HG03064 (cell line): ENCODE results near the gene SPPL3.
"Not testable (repeated sequence)": the region's sequence is repeated elsewhere in the genome, so short reads cannot be mapped to it uniquely, and the experiment has no call there.

Experiments used
- ATAC-seq: cut with Tn5 transposase; IDR thresholded peaks from one replicate; pipeline ENCODE4 v1.9.1; 2021; ENCODE audit warnings: low read depth; ENCODE audit not compliant: unreplicated experiment

The SPPL3 gene

GRCh38 chr12:120845696-120846095 is 58.5 kb downstream of the SPPL3 start:
- no peak for ATAC-seq

GRCh38 chr12:120844768-120845449 is 59.2 kb downstream of the SPPL3 start:
- ATAC-seq: no peak

- ATAC-seq: no peak
Observed at GRCh38 chr12:120844297-120844696, 59.9 kb downstream of the SPPL3 start.

GRCh38 chr12:120843472-120843871 is 60.7 kb downstream of the SPPL3 start:
- ATAC-seq: no peak

- ATAC-seq: no peak
Observed at GRCh38 chr12:120842595-120842994, 61.6 kb downstream of the SPPL3 start.

- ATAC-seq: no peak
Observed at GRCh38 chr12:120841525-120841924, 62.6 kb downstream of the SPPL3 start.

GRCh38 chr12:120839503-120839902 is 64.7 kb downstream of the SPPL3 start:
- no peak for ATAC-seq

- ATAC-seq: not testable (repeated sequence)
Observed at GRCh38 chr12:120838629-120839383, 65.4 kb downstream of the SPPL3 start.

- no peak for ATAC-seq
Observed at GRCh38 chr12:120836114-120836684, 68.0 kb downstream of the SPPL3 start.

GRCh38 chr12:120835657-120836056 is 68.5 kb downstream of the SPPL3 start:
- no peak for ATAC-seq

- ATAC-seq: no peak
Observed at GRCh38 chr12:120835304-120835612, 68.9 kb downstream of the SPPL3 start.

GRCh38 chr12:120834489-120835303 is 69.5 kb downstream of the SPPL3 start:
- no peak for ATAC-seq

- ATAC-seq: no peak
Observed at GRCh38 chr12:120833849-120834248, 70.3 kb downstream of the SPPL3 start.

- no peak for ATAC-seq
Observed at GRCh38 chr12:120832737-120833136, 71.4 kb downstream of the SPPL3 start.

- ATAC-seq: no peak
Observed at GRCh38 chr12:120831648-120832267, 72.4 kb downstream of the SPPL3 start.

- no peak for ATAC-seq
Observed at GRCh38 chr12:120830966-120831365, 73.2 kb downstream of the SPPL3 start.

- ATAC-seq: no peak
Observed at GRCh38 chr12:120830052-120830940, 73.9 kb downstream of the SPPL3 start.

- no peak for ATAC-seq
Observed at GRCh38 chr12:120826335-120826734, 77.8 kb downstream of the SPPL3 start.

GRCh38 chr12:120825337-120825736 is 78.8 kb downstream of the SPPL3 start:
- no peak for ATAC-seq
